GM21619 (cell line): ENCODE data around the gene SLC9A9.

Experiments used
- ATAC-seq: cut with Tn5 transposase; IDR thresholded peaks from one replicate; pipeline ENCODE4 v1.9.1; 2021; ENCODE audit not compliant: unreplicated experiment

Gene SLC9A9

GRCh38 chr3:143269741-143270140 lies 578.5 kb downstream of the SLC9A9 start:
- no peak for ATAC-seq

DNA sequence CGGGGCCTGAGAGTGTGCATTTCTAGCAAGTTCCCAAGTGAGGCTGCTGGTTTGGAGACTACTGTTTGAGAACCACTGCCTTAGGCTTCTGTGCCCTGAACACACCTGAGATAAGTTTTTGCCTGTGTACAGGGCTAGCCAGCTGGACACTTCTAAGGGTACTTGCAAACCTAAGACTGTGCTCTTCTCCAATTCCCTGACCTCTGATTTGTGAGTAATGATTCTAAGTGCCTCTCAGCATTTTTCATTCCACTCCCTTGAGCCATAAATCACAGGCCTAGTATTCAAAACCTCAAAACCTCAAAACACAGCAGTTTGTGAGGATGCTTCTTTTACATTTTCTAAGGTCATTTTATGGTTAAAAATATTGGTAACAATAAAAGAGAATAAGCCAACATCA lies 580.3 kb downstream of the SLC9A9 start:
- no peak for ATAC-seq

- ATAC-seq, result peak; percentile 79
Observed at GRCh38 chr3:143266927-143267326, 581.3 kb downstream of the SLC9A9 start.

DNA sequence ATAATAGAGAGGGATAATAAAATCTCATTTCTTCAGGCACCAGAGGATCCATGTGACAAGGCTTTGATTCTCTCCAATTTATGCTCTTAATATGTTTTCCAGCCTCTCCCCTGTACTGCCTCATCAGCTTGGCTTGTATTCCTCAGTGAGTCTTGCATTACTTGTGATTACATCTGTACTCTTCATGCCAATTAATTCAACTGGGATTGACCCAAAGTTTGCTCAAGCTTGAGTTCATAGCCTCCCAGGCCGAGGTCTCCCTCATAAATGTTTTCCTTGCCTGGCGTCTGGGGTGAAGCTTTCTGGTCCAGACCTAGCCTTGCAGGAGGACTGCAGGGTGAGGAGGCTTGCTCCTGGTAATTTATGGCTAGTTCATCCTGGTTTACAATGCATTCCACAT lies 581.8 kb downstream of the SLC9A9 start:
- no peak for ATAC-seq

DNA sequence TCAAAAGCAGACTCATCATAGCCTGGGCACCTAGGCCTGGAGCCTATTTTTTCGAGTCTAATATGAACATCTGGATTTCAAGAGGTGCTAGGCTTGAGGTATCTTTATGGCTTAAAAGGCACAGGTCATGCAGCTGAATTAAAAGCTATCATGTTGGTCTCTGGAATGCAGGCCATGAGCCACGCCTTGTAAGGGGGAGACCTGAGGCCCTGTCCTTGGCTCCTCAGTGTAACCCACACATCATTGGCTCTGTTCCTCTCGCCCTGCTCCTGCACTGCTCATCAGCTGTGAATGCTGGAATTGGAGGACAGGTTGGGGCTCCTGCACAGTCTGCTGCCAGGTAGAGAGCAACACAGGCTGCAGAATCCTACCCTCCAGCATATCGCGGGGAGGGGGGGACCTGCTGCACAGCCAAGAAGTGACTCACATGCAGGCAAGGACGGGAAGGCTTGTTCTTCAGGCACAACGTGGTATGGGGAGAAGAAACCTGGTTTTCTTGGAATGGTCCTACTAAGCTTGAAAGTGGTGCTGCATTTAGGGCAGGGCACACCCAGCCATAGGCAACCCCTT lies 582.7 kb downstream of the SLC9A9 start:
- ATAC-seq, result no peak

- no peak for ATAC-seq
Observed at GRCh38 chr3:143263852-143264513, 584.3 kb downstream of the SLC9A9 start.

DNA sequence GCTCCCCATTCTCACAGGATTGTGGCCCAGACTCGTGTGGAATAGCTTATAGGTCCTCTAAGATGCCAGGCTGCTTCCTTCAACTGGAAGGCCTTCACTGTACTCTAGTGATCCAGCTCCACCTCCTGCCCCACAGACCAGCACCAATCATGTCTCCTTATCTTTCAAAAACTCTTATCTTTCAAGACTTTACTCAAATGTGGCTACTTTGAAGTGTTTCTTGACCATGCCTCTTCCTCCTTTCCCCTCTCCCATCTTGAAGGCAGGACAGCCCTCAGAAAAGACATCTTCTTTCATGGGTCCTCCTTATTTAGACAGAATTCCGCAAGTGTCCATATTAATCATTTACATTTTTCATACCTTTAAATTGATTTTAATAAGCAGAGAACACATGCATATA lies 586.4 kb downstream of the SLC9A9 start:
- no peak for ATAC-seq

GRCh38 chr3:143258692-143259091 lies 589.6 kb downstream of the SLC9A9 start:
- ATAC-seq, result no peak

DNA sequence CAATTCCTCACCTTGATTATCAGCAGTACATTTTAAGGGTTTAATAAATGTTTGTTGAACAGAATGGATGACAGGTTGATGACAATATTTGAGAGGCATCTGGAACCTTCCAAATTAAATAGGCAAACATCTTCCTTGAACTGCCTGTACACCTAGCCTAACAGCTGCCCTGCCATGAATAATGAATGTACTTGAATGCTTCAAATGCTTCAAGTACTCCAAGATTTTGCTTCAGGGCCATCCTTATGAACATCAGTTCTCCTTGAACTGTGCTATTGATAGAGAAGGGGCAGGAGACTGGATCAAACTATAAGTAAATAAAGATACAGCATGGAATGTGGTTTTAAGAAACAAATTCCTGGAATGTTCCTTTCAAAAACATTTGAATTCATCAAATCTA lies 591.9 kb downstream of the SLC9A9 start:
- ATAC-seq, result no peak

DNA sequence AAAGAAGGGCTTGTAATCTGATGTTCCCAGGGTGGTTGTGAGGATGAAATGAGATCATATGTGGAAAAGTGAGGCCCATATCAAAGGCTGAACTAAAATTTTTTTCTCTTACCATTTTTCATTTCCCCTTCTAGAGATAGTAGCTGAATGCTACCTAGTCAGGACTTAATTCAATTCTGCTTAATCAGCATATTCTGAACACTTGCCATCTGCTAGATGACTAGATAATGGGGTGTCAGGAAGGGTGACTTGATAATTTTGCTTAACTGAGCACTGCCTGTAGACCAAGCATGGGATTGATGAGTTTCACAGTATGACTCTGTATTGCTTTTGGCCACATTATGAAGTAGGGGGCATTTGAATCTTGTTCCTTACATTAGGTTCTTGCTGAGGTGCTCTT lies 592.5 kb downstream of the SLC9A9 start:
- ATAC-seq, result no peak

DNA sequence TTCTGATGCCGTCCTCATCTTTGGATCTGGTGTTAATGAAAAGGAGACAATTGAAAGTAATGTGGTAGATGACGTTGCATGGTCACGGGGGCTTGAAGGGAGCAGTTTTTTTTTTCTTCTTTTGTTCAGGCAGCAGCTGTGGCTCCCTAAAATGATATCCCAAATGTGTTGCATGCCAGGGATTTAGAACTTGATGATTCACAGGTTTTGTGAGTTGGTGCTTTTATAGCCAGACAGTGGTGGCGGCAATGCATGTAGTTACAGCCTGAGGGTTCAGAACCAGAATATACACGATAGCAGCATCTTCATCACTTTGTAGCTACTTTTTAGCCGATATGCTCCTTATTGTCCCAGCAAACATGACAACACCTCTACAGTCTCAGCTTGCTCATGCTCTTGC lies 595.3 kb downstream of the SLC9A9 start:
- no peak for ATAC-seq

DNA sequence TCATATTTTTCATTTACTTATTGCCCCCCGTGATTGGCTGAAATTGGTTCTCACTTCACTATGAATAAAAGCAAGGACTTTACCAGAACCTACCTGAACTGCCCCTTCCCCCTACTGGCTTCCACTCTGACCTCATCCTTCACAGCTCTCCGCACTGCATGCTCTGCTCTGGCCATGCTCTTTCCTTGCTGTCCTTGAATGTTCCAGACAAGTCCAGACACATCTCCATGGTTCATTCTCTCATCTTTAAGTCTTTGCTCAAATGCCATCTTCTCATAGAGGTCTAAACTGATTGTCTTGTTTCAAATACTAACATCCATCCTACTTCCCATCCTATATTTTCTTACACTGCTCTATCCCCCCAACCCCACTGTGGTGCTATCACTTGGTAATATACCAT lies 599.3 kb downstream of the SLC9A9 start:
- no peak for ATAC-seq

- no peak for ATAC-seq
Observed at GRCh38 chr3:143247073-143247472, 601.2 kb downstream of the SLC9A9 start.

DNA sequence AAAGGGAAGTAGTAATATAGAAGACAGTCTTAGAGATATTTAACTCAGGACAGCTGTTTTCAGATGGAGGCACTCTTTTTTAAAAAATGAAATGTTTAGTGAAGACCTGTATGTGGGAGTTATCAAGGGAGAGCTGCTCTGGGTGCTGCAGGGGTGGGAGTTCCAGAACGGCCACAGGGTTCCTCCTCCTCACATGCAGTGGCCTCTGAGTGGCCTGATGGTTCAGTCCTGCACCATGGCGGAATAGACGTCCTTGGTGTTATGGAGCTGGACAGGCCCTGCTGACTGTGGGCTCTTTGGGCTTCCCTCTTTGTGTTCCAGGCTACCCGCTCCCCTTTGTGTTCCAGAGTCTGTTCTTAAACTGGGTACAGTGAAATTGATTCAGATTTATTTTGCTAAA lies 602.6 kb downstream of the SLC9A9 start:
- ATAC-seq, result no peak

- ATAC-seq, result no peak
Observed at GRCh38 chr3:143244516-143245063, 603.7 kb downstream of the SLC9A9 start.

DNA sequence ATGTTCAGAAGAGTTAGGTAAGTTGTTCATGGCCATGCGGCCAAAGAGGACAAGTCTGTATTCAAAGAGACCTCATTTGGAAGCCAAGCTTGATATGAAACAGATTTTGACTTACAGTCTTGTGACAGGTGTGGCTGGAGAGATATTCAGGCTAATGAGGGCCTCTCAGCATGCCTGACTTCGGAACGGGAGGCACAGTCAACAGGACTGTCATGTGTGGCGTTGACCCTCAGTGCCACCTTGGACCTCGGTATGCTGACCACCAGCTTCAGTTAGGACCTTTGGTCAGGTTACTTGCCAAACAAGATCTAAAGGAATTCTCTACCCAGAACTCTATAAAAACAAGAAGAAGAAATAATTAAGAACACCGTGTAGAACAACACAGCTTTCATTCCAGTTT lies 604.6 kb downstream of the SLC9A9 start:
- no peak for ATAC-seq

GRCh38 chr3:143242691-143243090 lies 605.6 kb downstream of the SLC9A9 start:
- no peak for ATAC-seq

DNA sequence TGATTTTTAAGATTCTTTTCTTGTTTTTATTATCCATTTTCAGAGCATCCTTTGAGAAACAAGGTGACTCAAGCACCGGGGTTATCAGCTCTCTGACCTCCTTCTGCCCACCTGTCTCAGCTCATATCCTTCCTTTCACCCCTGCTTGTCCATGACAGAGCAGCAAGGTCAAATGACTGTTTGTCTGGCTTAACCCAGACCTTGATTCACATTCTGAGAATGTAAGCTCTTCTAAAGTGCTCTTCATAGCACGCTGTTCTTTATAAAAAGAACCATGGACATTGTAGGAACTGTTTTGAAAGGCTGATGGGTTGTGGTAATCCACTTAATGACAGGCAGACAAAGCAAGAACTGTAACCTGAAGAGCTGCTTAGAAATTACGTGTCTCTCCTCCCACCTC lies 606.2 kb downstream of the SLC9A9 start:
- no peak for ATAC-seq

DNA sequence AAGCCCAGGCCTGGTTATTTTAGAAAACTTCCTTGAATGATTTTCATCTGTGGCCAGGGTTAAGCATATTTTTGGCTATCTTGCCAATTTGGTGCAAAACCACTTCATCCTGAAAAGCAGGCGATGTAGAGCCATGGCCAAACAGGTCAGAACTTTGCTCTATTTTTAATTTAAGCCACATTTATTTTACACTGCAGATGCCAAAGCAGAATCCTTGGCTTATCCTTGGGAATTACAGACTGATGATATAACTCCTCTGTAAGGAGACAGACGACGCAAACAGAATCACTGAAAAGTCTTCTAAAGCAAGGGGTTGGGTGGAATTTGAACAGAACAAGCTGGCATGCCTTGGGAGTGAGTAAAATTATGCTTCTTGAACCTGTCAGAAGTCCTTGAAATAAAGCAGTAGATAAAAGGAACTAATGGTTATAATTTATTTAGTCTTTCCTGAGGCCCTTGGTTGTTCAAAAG lies 606.8 kb downstream of the SLC9A9 start:
- ATAC-seq, result no peak

DNA sequence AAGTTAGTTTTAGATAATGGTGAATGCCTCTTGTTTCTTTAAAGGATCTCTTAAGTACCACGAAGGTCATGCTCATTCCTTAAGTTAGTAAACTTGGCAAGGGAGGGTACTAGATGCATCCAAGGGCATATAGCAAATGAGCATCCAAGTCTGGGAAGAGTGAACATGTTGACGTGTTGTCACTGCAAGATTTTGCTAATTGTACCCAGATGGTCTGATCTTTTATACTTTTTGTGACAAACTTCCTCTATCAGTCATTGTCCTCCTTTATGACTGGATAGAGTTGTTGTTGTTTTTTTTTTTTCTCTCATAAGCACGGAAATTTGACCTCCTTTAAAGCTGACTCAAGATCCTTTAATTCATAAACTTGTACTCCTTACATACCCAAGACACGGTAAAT lies 607.4 kb downstream of the SLC9A9 start:
- ATAC-seq, result no peak

DNA sequence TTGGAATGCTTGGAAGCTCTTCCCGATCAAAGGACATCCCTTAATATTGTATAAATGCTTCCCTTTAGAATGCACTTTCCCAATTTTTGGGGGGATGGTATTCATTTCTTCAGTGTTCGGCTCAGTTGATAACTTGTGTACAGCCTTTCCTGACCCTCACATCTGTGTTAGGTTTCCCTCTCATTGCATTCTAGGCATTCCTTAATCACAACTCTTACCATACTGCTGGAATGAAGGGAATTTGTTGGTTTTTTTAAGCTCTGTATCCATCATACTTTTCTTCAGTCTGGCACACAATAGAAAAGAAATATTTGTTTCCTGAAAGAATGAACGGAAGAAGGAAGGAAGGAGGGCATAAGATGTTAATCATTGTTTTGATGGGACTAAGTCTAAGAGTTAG lies 609.2 kb downstream of the SLC9A9 start:
- ATAC-seq, result no peak

- ATAC-seq, result no peak
Observed at GRCh38 chr3:143237077-143237627, 611.1 kb downstream of the SLC9A9 start.
